ENCODE results near the gene TTC29.

DNA sequence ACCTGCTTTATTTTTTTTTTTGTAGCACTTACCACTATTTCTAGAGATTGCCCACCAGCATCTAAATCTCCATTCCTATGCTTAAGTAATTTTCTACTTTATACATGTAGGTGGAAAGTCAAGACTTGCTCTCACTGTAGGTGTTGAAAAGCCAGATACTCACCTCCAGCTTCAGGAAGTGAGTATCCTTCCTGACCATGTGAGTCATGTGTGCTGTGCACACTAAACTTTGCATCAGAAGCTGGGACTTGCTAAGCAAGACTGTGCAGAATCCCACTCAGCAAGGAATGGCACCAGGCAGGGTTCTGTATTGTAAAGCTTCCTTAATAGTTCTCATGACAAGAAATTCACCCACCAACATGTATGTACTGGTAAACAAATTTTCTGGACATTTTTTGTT lies 155.1 kb downstream of the TTC29 start:
- TF ChIP-seq, protein P1, sequence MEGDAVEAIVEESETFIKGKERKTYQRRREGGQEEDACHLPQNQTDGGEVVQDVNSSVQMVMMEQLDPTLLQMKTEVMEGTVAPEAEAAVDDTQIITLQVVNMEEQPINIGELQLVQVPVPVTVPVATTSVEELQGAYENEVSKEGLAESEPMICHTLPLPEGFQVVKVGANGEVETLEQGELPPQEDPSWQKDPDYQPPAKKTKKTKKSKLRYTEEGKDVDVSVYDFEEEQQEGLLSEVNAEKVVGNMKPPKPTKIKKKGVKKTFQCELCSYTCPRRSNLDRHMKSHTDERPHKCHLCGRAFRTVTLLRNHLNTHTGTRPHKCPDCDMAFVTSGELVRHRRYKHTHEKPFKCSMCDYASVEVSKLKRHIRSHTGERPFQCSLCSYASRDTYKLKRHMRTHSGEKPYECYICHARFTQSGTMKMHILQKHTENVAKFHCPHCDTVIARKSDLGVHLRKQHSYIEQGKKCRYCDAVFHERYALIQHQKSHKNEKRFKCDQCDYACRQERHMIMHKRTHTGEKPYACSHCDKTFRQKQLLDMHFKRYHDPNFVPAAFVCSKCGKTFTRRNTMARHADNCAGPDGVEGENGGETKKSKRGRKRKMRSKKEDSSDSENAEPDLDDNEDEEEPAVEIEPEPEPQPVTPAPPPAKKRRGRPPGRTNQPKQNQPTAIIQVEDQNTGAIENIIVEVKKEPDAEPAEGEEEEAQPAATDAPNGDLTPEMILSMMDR (IDR thresholded peaks at IDR 0.05) = no peak
- no peak for TF ChIP-seq POLR2A (IDR thresholded peaks at IDR 0.05)

Measured in thyroid gland (tissue), 4 donors.